SU-DHL-6 (cell line): Measurements from ENCODE around the gene RNF121.

Source experiments
- H2AFZ ChIP-seq: fragments of 200-600 bp; sonication (generic); 2 replicates; pipeline ENCODE4 v1.6.1; 2014; ENCODE audit warnings: low read depth, mild to moderate bottlenecking, moderate library complexity, mixed read lengths, antibody characterized with exemption, low read length; ENCODE audit not compliant: severe bottlenecking
- H3F3A ChIP-seq: fragments of 200-600 bp; shearing (Covaris generic); 2 replicates; pipeline ENCODE4 v1.6.0; 2016; ENCODE audit warnings: antibody characterized with exemption, mild to moderate bottlenecking; ENCODE audit not compliant: insufficient read depth
- H3K27ac ChIP-seq: fragments of 200-600 bp; sonication (generic); 2 replicates; pipeline ENCODE4 v1.5.1; 2016; ENCODE audit warnings: low read depth, mild to moderate bottlenecking, low read length, moderate library complexity, mixed read lengths
- H3K27me3 ChIP-seq: fragments of 200-600 bp; sonication (generic), shearing (Covaris generic); 2 replicates; pipeline ENCODE4 v1.6.0; 2014; ENCODE audit warnings: mild to moderate bottlenecking, low read length
- H3K36me3 ChIP-seq: fragments of 200-600 bp; sonication (generic); 2 replicates; pipeline ENCODE4 v1.6.1; 2014; ENCODE audit warnings: mild to moderate bottlenecking, low read length, mixed read lengths
- H3K4me2 ChIP-seq: fragments of 300-600, 200-600 bp; shearing (Covaris generic), sonication (generic); 2 replicates; pipeline ENCODE4 v1.6.0; 2014; ENCODE audit warnings: low read length, low read depth, mild to moderate bottlenecking; ENCODE audit not compliant: poor library complexity, severe bottlenecking
- H3K4me3 ChIP-seq: fragments of 200-600 bp; sonication (generic); 2 replicates; pipeline ENCODE4 v1.5.1; 2014; ENCODE audit warnings: antibody characterized with exemption, low read length, mild to moderate bottlenecking, mixed read lengths; ENCODE audit not compliant: insufficient read depth, poor library complexity, severe bottlenecking
- H3K79me2 ChIP-seq: fragments of 200-600 bp; sonication (generic); 2 replicates; pipeline ENCODE4 v1.6.1; 2014; ENCODE audit warnings: mild to moderate bottlenecking, low read length, moderate library complexity; ENCODE audit not compliant: insufficient read depth
- H3K9ac ChIP-seq: fragments of 200-600 bp; sonication (generic); 2 replicates; pipeline ENCODE4 v1.7.0; 2014; ENCODE audit warnings: mild to moderate bottlenecking, low read length
- H3K9me2 ChIP-seq: fragments of 200-600 bp; sonication (generic); replicated peaks from 2 replicates; pipeline ENCODE4 v1.6.1; 2014; ENCODE audit warnings: low read length; ENCODE audit not compliant: insufficient read depth
- H3K9me3 ChIP-seq: fragments of 200-600 bp; sonication (generic); 2 replicates; pipeline ENCODE4 v1.6.1; 2014; ENCODE audit warnings: low read length, mixed read lengths; ENCODE audit not compliant: insufficient read depth
- H4K20me1 ChIP-seq: fragments of 200-600 bp; sonication (generic); 2 replicates; pipeline ENCODE4 v1.6.1; 2014; ENCODE audit warnings: low read depth, mild to moderate bottlenecking, antibody characterized with exemption, low read length, moderate library complexity, mixed read lengths
- CTCF ChIP-seq: fragments of 200-600 bp; sonication (generic); IDR thresholded peaks from one replicate; pipeline ENCODE4 v1.5.1; 2017; ENCODE audit warnings: antibody characterized with exemption, mild to moderate bottlenecking, low read length, moderate library complexity; ENCODE audit not compliant: insufficient read depth, poor library complexity, severe bottlenecking
- EZH2phosphoT487 ChIP-seq: fragments of 200-600 bp; sonication (generic), shearing (Covaris generic); conservative IDR thresholded peaks from 2 replicates; pipeline ENCODE4 v1.6.1; 2018; ENCODE audit warnings: mild to moderate bottlenecking, antibody characterized with exemption, low read length, moderate library complexity, mixed read lengths

RNF121 gene

GRCh38 chr11:72026090-72026489, 97.2 kb downstream of the RNF121 start:
- no peak overlapping the region for H2AFZ ChIP-seq
- 0 out of 2 replicates have a peak, but pooled peaks cover 6% of the 10 kb centered on the region for H3F3A ChIP-seq
- no peak overlapping the region for H3K4me2 ChIP-seq
- TF ChIP-seq EZH2phosphoT487 = no peak
- no peak overlapping the region for H3K4me3 ChIP-seq
- H3K27me3 ChIP-seq = no peaks in the 10 kb centered on the region
- no peaks in the 10 kb centered on the region for H3K9me2 ChIP-seq
- peak overlapping the region; percentile 18; the same call in 1 of the 2 replicates for H3K27ac ChIP-seq
- H3K9ac ChIP-seq = no peak overlapping the region
- no peaks in the 10 kb centered on the region for H3K9me3 ChIP-seq
- H3K79me2 ChIP-seq = peaks cover 14% of the 10 kb centered on the region; the same call in 1 of the 2 replicates
- H4K20me1 ChIP-seq = no peaks in the 10 kb centered on the region
- peaks cover 22% of the 10 kb centered on the region for H3K36me3 ChIP-seq

GRCh38 chr11:72030472-72031045, 101.7 kb downstream of the RNF121 start:
- no peak overlapping the region for H2AFZ ChIP-seq
- H3K9ac ChIP-seq = no peak overlapping the region
- H3K4me2 ChIP-seq = no peak overlapping the region
- H3K27me3 ChIP-seq = no peaks in the 10 kb centered on the region
- peaks cover 10% of the 10 kb centered on the region for H3F3A ChIP-seq
- 0 out of 2 replicates have a peak, but pooled peaks cover 3% of the 10 kb centered on the region for H4K20me1 ChIP-seq
- TF ChIP-seq CTCF (no peak), EZH2phosphoT487 (no peak)
- H3K4me3 ChIP-seq = no peak overlapping the region
- no peaks in the 10 kb centered on the region for H3K9me3 ChIP-seq
- no peak overlapping the region for H3K27ac ChIP-seq
- H3K79me2 ChIP-seq = peaks cover 35% of the 10 kb centered on the region; the same call in 1 of the 2 replicates
- no peaks in the 10 kb centered on the region for H3K9me2 ChIP-seq
- peaks cover 15% of the 10 kb centered on the region; the same call in 1 of the 2 replicates for H3K36me3 ChIP-seq

- Histone ChIP-seq H3K4me2 (no peak overlapping the region), H3K79me2 (peaks cover 77% of the 10 kb centered on the region), H3K27me3 (no peaks in the 10 kb centered on the region), H3K9me2 (no peaks in the 10 kb centered on the region), H3K4me3 (no peak overlapping the region), H3F3A (peaks cover 25% of the 10 kb centered on the region), H3K9ac (no peak overlapping the region), H4K20me1 (peaks cover 7% of the 10 kb centered on the region; the same call in 1 of the 2 replicates), H3K9me3 (no peaks in the 10 kb centered on the region), H3K36me3 (peaks cover 7% of the 10 kb centered on the region; the same call in 1 of the 2 replicates), H2AFZ (no peak overlapping the region), H3K27ac (no peak overlapping the region)
- no peak for TF ChIP-seq CTCF
- no peak for TF ChIP-seq EZH2phosphoT487
Measured at GRCh38 chr11:72036687-72037086, 107.8 kb downstream of the RNF121 start.
